Astrocyte of the spinal cord (primary cell): ENCODE measurements around the gene ETV7.

Source experiments
- DNase-seq: peaks from one replicate; pipeline ENCODE4 v3.0.0; 2011; ENCODE audit warnings: low read depth, low spot score
- H3K4me3 ChIP-seq: 2 replicates; pipeline ENCODE4 v1.5.1; 2011; ENCODE audit warnings: low read depth, mild to moderate bottlenecking, low read length, moderate library complexity
- in situ Hi-C: cut with HindIII; loops from 2 replicates; pipeline ENCODE4 v1.10.0; 2017; ENCODE audit warnings: low sequenced_read_pairs
- TF ChIP-seq, protein P1 (sequence below): IDR thresholded peaks from 2 replicates; pipeline ENCODE4 v1.5.1; 2012; ENCODE audit warnings: low read depth, mild to moderate bottlenecking, low read length, inconsistent platforms

ETV7 gene

GRCh38 chr6:36387440-36388303 is at the start of gene ETV7:
ETV7 (minus strand) TSS chr6:36387669; CDS start chr6:36387541, 128 bp downstream.
- TF ChIP-seq, protein P1, sequence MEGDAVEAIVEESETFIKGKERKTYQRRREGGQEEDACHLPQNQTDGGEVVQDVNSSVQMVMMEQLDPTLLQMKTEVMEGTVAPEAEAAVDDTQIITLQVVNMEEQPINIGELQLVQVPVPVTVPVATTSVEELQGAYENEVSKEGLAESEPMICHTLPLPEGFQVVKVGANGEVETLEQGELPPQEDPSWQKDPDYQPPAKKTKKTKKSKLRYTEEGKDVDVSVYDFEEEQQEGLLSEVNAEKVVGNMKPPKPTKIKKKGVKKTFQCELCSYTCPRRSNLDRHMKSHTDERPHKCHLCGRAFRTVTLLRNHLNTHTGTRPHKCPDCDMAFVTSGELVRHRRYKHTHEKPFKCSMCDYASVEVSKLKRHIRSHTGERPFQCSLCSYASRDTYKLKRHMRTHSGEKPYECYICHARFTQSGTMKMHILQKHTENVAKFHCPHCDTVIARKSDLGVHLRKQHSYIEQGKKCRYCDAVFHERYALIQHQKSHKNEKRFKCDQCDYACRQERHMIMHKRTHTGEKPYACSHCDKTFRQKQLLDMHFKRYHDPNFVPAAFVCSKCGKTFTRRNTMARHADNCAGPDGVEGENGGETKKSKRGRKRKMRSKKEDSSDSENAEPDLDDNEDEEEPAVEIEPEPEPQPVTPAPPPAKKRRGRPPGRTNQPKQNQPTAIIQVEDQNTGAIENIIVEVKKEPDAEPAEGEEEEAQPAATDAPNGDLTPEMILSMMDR: no peak
- in situ Hi-C loops: no loop called here
- H3K4me3 ChIP-seq: peak within 1 kb of the TSS; percentile 54
- DNase-seq: no peak

DNA sequence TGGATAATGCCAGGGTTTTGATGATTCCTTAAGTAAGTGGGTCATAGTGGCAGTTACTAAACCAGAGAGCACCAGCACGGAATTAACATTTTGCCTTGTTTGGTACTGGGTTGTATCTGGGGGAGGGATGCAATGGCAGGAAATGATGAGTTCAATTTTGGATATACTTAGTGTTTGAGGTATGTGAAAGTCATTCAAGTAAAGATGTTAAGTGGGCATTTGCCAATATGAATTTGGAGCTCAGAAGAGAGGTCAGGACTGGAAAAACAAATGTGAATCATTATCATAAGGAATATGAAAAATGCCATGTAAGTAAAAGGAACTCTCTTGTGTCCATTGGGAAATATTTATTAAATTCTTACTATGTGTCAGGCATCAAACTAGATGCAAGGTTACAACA is 49.0 kb upstream of the ETV7 start:
- in situ Hi-C loops: no loop called here
- DNase-seq: peak; percentile 43

DNA sequence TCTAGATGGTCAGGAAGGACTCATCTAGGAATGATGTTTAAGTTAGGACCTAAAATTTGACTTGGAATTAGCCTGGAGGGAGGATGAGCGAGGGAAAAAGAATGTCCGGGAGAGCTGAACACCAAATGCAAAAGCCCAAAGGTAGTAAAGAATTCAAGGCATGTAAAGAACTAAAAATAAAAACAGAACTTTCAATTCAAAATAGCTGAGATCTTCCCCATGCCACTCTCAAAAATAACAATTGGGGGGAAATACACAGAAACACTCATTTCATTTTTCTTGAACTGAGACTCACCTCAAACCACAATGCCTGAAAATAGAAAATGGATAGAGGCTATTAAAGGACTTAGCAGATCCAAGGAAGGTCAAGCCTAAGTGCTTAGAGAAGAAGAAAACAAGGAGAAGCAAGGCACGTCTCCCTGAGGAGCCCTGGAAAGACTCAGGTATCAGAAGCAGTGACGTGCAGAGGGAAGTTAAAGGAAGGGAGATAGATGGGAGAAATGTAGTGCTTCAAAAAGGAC is 44.7 kb upstream of the ETV7 start:
- peak; percentile 55 for DNase-seq
- in situ Hi-C loops: no loop called here
- TF ChIP-seq, protein P1: no peak
- H3K4me3 ChIP-seq: no peak overlapping the region

More for the DNA sequence above, 49.0 kb upstream of the ETV7 start:
- TF ChIP-seq, protein P1: no peak
- no peak overlapping the region for H3K4me3 ChIP-seq

DNA sequence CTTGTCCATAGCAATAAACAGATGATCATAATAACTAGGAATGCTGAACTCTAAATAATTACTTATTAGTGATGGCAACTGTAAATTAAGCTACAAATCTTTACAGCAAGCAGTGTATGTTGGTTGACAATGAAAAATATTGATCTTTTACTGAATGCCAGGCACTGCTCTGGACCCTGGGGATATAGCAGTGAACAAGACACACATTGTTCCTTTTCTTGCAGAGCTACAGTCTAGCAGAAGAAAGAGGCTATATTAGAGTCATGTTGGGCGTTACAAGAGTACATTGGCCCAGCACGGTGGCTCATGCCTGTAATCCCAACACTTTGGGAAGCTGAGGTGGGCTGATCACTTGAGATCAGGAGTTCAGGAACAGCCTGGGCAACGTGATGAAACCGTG is 43.7 kb upstream of the ETV7 start:
- DNase-seq: no peak
- TF ChIP-seq, protein P1: no peak
- in situ Hi-C loops: no loop called here
- H3K4me3 ChIP-seq: no peak overlapping the region

GRCh38 chr6:36430351-36430750 is 42.9 kb upstream of the ETV7 start:
- DNase-seq: no peak
- in situ Hi-C loops: no loop called here
- TF ChIP-seq, protein P1: no peak
- H3K4me3 ChIP-seq: no peak overlapping the region

- no peak overlapping the region for H3K4me3 ChIP-seq
- DNase-seq: no peak
- TF ChIP-seq, protein P1: peak; percentile 49
- in situ Hi-C loops: no loop called here
Measured at GRCh38 chr6:36428911-36429310, 41.4 kb upstream of the ETV7 start.
